Testis (tissue), 2 donors: ENCODE measurements around the gene GTSE1.

ENCODE experiments used
- POLR2A ChIP-seq: fragments of 450-650 bp; IDR thresholded peaks from one replicate; pipeline ENCODE4 v1.6.1; 2017; ENCODE audit warnings: antibody characterized with exemption, mild to moderate bottlenecking, moderate library complexity
- TF ChIP-seq, protein P1 (sequence below), 3 experiments: fragments of 450-650 bp in 2 of 3; fragments of 200-600 bp in 1 of 3; sonication (generic) in 1 of 3; IDR thresholded peaks; one replicate each; pipeline ENCODE4 v1.5.1; 2016 to 2019; ENCODE audit warnings: antibody characterized with exemption in 3 of 3, mild to moderate bottlenecking in 2 of 3, moderate library complexity in 1 of 3

DNA sequence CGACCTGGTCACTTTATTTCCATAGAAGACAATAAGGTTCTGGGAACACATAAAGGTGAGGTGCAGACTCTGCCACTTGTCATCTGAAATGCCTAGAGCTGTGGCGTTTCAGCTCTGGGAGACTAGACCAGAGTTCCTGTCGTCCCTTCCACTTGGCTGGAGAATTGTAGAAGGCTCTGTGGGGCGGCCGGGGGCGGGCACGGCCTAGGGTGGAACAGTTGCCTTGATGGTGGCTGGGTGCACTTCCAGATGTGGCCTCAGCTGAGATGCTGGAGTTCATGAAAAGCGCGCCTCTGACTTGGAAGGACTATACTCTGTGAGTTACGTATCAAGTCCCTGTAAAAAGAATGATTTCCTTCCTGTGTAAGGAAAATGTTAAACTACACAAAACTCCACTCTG is 55.6 kb downstream of the GTSE1 start:
- TF ChIP-seq, protein P1, sequence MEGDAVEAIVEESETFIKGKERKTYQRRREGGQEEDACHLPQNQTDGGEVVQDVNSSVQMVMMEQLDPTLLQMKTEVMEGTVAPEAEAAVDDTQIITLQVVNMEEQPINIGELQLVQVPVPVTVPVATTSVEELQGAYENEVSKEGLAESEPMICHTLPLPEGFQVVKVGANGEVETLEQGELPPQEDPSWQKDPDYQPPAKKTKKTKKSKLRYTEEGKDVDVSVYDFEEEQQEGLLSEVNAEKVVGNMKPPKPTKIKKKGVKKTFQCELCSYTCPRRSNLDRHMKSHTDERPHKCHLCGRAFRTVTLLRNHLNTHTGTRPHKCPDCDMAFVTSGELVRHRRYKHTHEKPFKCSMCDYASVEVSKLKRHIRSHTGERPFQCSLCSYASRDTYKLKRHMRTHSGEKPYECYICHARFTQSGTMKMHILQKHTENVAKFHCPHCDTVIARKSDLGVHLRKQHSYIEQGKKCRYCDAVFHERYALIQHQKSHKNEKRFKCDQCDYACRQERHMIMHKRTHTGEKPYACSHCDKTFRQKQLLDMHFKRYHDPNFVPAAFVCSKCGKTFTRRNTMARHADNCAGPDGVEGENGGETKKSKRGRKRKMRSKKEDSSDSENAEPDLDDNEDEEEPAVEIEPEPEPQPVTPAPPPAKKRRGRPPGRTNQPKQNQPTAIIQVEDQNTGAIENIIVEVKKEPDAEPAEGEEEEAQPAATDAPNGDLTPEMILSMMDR (IDR thresholded peaks at IDR 0.05), result no peak
- TF ChIP-seq POLR2A, result no peak
